ENCODE results near the gene KLHL6. TPM values are rescaled to one million over a fixed set of nuclear protein-coding genes. Genes with fewer than 3 reads are reported as not detected.

KLHL6 gene
- total RNA-seq, 1 donor from 2014 or later: not detected

DNA sequence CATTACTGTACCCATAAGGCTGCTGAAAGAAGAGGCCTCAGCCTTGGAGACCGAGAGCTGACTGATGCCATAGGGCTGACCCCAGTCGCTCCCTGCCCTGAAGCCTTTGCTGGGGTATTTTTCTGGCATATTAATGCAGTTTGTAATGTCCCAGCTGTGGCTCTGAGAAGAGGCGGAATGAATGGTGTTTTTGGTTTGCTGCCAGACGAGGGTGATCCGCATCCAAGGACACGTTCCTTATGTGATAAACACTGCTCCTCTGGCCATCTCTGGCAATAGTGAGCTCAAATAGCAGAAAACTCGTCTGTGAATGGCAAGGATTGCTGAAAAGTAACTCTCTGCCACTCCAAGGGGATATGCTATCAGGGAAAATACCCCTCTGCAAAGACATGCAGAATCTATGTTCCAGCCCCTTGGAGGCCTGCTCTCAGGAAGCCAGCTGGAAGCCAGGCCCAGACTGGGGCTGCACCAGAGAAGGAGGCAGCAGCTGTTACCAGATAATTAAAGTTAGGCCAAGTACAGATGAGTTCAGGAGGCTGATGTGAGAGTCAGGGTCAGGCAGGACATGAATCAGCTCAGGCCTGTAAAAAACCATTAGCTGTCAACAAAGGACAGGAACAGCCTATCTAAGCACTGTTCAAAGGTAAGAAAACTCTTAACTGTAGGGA lies 28.9 kb upstream of the KLHL6 start:
- DNase-seq (ENCODE audit: extremely low spot score, unreplicated experiment): no peak
- Mint-ChIP-seq H3K4me3 (ENCODE audit: unreplicated experiment) (no peak overlapping the region), H3K9me3 (ENCODE audit: unreplicated experiment) (no peaks in the 10 kb centered on the region), H3K4me1 (ENCODE audit: unreplicated experiment) (no peaks in the 10 kb centered on the region), H3K36me3 (ENCODE audit: unreplicated experiment) (no peaks in the 10 kb centered on the region), H3K27ac (ENCODE audit: unreplicated experiment) (no peak overlapping the region), H3K27me3 (ENCODE audit: unreplicated experiment) (peaks cover 23% of the 10 kb centered on the region)
- TF ChIP-seq, protein P1, sequence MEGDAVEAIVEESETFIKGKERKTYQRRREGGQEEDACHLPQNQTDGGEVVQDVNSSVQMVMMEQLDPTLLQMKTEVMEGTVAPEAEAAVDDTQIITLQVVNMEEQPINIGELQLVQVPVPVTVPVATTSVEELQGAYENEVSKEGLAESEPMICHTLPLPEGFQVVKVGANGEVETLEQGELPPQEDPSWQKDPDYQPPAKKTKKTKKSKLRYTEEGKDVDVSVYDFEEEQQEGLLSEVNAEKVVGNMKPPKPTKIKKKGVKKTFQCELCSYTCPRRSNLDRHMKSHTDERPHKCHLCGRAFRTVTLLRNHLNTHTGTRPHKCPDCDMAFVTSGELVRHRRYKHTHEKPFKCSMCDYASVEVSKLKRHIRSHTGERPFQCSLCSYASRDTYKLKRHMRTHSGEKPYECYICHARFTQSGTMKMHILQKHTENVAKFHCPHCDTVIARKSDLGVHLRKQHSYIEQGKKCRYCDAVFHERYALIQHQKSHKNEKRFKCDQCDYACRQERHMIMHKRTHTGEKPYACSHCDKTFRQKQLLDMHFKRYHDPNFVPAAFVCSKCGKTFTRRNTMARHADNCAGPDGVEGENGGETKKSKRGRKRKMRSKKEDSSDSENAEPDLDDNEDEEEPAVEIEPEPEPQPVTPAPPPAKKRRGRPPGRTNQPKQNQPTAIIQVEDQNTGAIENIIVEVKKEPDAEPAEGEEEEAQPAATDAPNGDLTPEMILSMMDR (IDR thresholded peaks at IDR 0.05): no peak

DNA sequence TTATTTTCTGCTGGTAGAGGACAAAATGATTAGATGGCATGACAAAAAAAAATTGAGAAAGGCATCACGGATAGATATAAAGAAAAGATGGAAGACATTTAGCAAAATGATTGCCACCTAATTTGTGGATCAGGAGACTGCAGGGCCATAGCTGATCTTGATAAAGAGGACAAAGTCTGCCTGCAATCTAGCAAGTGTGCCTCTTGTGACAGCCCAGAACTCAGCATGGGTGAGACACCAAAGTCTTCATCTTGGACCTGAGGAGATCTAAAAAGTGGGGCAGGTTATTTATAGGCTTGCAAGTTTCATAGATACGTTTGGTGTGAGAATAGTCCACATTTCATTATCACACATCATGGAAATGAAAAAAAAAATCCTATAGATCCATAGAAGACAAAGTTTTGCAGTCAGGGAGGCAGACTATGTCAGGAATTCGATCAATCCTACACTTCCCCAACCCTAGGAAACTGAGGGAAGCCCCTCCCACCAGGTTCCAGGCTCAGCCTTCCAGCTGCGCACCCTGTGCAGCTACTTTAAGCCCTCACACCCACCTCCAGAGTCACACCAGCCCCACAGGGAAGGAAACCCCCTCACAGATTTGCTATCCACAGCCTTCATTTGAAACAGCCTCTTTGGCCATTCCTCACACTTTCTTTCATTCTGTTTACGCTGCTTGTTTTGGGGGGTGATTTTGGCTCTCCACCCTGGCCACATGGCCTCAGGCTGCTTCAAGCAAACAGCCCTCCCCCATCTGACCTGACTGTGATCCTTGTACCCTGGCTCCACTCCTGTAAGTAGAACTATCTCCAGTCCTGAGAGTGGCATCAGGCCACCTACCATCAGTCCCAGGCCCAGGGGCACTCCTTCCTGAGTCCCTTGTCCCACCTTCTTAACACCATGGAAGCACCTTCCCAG lies 28.1 kb upstream of the KLHL6 start:
- no peaks in the 10 kb centered on the region for H3K4me1 Mint-ChIP-seq (ENCODE audit: unreplicated experiment)
- TF ChIP-seq, protein P1 (IDR thresholded peaks at IDR 0.05): no peak
- no peak for DNase-seq (ENCODE audit: extremely low spot score, unreplicated experiment)
- H3K27ac Mint-ChIP-seq (ENCODE audit: unreplicated experiment): no peak overlapping the region
- H3K4me3 Mint-ChIP-seq (ENCODE audit: unreplicated experiment): no peak overlapping the region
- no peaks in the 10 kb centered on the region for H3K9me3 Mint-ChIP-seq (ENCODE audit: unreplicated experiment)
- peaks cover 22% of the 10 kb centered on the region for H3K27me3 Mint-ChIP-seq (ENCODE audit: unreplicated experiment)
- no peaks in the 10 kb centered on the region for H3K36me3 Mint-ChIP-seq (ENCODE audit: unreplicated experiment)

DNA sequence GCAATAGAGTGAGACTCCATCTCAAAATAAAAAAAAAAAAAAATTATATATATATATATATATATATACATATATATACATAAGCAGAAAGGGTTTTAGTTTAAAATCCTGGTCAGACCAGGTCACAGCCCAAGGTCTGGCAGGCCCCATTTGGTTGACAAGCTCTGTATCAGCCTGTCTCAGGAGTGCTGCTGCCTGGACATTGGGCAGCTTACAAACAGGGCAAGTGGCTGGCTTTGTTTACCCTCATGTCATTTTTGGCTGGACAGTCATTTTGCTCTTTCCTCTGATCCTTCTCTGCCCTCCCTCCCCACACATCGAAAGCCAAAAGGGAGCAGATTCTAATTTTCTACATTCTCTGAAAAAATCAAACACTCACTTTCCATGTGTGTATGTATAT lies 26.7 kb upstream of the KLHL6 start:
- Mint-ChIP-seq H3K4me3 (ENCODE audit: unreplicated experiment) (no peak overlapping the region), H3K27me3 (ENCODE audit: unreplicated experiment) (peaks cover 33% of the 10 kb centered on the region), H3K27ac (ENCODE audit: unreplicated experiment) (no peak overlapping the region), H3K4me1 (ENCODE audit: unreplicated experiment) (no peaks in the 10 kb centered on the region), H3K9me3 (ENCODE audit: unreplicated experiment) (no peaks in the 10 kb centered on the region), H3K36me3 (ENCODE audit: unreplicated experiment) (no peaks in the 10 kb centered on the region)
- TF ChIP-seq, protein P1 (IDR thresholded peaks at IDR 0.05): no peak
- DNase-seq (ENCODE audit: extremely low spot score, unreplicated experiment): no peak

DNA sequence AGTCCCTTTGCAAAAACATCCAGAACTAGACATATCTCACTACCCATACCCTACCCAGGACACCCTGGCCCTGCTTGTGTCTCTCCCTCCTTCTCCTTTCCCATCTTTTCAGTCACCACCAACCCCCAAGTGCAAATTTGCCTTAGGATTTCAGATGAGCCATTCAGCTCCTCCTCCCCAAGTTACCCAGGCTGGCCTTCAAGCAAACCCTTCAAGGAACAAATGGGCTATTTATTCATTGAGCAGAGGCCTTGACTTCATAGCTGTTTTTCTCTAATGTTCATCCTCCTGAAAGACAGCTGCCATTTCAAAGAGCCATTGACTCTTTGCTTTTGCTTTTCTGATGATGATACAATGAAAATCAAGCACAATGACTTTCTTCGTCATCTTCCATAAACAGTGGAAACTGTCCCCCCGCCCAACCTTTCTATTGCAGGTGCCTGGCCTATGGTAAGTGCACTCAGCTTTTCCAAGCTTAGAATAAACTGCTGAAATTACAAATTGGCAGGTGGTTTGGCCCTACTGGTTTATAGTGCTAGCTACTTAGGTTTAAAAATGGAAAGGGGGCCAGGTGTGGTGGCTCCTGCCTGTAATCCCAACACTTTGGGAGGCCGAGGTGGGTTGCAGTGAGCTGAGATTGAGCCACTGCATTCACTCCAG lies 26.1 kb upstream of the KLHL6 start:
- no peak overlapping the region for H3K4me3 Mint-ChIP-seq (ENCODE audit: unreplicated experiment)
- H3K27me3 Mint-ChIP-seq (ENCODE audit: unreplicated experiment): peaks cover 38% of the 10 kb centered on the region
- H3K27ac Mint-ChIP-seq (ENCODE audit: unreplicated experiment): no peak overlapping the region
- H3K9me3 Mint-ChIP-seq (ENCODE audit: unreplicated experiment): no peaks in the 10 kb centered on the region
- TF ChIP-seq, protein P1 (IDR thresholded peaks at IDR 0.05): no peak
- H3K4me1 Mint-ChIP-seq (ENCODE audit: unreplicated experiment): no peaks in the 10 kb centered on the region
- DNase-seq (ENCODE audit: extremely low spot score, unreplicated experiment): no peak
- no peaks in the 10 kb centered on the region for H3K36me3 Mint-ChIP-seq (ENCODE audit: unreplicated experiment)
